Left renal cortex interstitium (tissue), 4 donors: ENCODE data around the gene ORAI2. TPM values are rescaled to one million over a fixed set of nuclear protein-coding genes. Genes with fewer than 3 reads are reported as not detected.

Experiments used
- DNase-seq, 4 donors: peaks; one replicate each; pipeline ENCODE4 v3.0.0-alpha.2; 2013; ENCODE audit warnings: low read depth in 4 of 4, low spot score in 2 of 4, missing footprints in 1 of 4
- polyA plus RNA-seq, 4 donors: library from polyadenylated mRNA; unstranded; fragments of 120-200 nt; gene quantifications; one replicate each; pipeline ENCODE4 v1.2.1, GENCODE V29; 2013; ENCODE audit not compliant: insufficient read length in 4 of 4

ORAI2 gene
- polyA plus RNA-seq, 4 donors, result 16.7 to 28.7 (median 22.5) TPM

- DNase-seq, result no peak
Measured at GRCh38 chr7:102413091-102413490, 20.3 kb upstream of the ORAI2 start.

- no peak for DNase-seq
Measured at GRCh38 chr7:102413611-102414010, 19.8 kb upstream of the ORAI2 start.

- DNase-seq, result no peak
Measured at GRCh38 chr7:102415685-102416225, 17.6 kb upstream of the ORAI2 start.

- no peak for DNase-seq
Measured at GRCh38 chr7:102416406-102416805, 17.0 kb upstream of the ORAI2 start.

- no peak for DNase-seq
Measured at GRCh38 chr7:102417105-102417504, 16.3 kb upstream of the ORAI2 start.

- DNase-seq, result no peak
Measured at GRCh38 chr7:102418592-102418991, 14.8 kb upstream of the ORAI2 start.

GRCh38 chr7:102421706-102422240 is 11.6 kb upstream of the ORAI2 start:
- no peak for DNase-seq

GRCh38 chr7:102424129-102424551 is 9.2 kb upstream of the ORAI2 start:
- DNase-seq, result no peak

GRCh38 chr7:102424787-102425218 is 8.6 kb upstream of the ORAI2 start:
- DNase-seq, result no peak

- DNase-seq, result no peak
Measured at GRCh38 chr7:102425639-102426267, 7.6 kb upstream of the ORAI2 start.

GRCh38 chr7:102426268-102427018 is 6.9 kb upstream of the ORAI2 start:
- no peak for DNase-seq

- DNase-seq, result no peak
Measured at GRCh38 chr7:102427019-102427405, 6.4 kb upstream of the ORAI2 start.

GRCh38 chr7:102429141-102429899 is 4.1 kb upstream of the ORAI2 start:
- no peak for DNase-seq

GRCh38 chr7:102431617-102432298 is 1.6 kb upstream of the ORAI2 start:
- DNase-seq, result no peak

- no peak for DNase-seq
Measured at GRCh38 chr7:102432442-102433218, 745 bp upstream of the ORAI2 start.

GRCh38 chr7:102434039-102434486 is 688 bp downstream of the ORAI2 start:
- DNase-seq, result no peak

GRCh38 chr7:102436118-102436517 is 2.7 kb downstream of the ORAI2 start:
- DNase-seq, result no peak

- no peak for DNase-seq
Measured at GRCh38 chr7:102439963-102440795, 6.8 kb downstream of the ORAI2 start.
